Measurements from ENCODE around the gene RGS16. TPM values are rescaled to one million over a fixed set of nuclear protein-coding genes. Genes with fewer than 3 reads are reported as not detected.

Gene RGS16
- total RNA-seq, 1 experiment from 2014 or later: 0.23 TPM

- no peak for DNase-seq (ENCODE audit: low read depth, low spot score)
- intact Hi-C loops (cut with micrococcal nuclease; ENCODE audit: unreplicated experiment): loop anchor here (10.0 kb wide), 1 partner anchor 513 kb away; no protein-coding TSS in a partner anchor
- TF ChIP-seq TCF7L2 (IDR thresholded peaks at IDR 0.05; ENCODE audit: low read depth, low read length): no peak
- no peak for TF ChIP-seq POLR2AphosphoS5 (IDR thresholded peaks at IDR 0.05; ENCODE audit: low read depth, low read length)
- TF ChIP-seq, protein P1, sequence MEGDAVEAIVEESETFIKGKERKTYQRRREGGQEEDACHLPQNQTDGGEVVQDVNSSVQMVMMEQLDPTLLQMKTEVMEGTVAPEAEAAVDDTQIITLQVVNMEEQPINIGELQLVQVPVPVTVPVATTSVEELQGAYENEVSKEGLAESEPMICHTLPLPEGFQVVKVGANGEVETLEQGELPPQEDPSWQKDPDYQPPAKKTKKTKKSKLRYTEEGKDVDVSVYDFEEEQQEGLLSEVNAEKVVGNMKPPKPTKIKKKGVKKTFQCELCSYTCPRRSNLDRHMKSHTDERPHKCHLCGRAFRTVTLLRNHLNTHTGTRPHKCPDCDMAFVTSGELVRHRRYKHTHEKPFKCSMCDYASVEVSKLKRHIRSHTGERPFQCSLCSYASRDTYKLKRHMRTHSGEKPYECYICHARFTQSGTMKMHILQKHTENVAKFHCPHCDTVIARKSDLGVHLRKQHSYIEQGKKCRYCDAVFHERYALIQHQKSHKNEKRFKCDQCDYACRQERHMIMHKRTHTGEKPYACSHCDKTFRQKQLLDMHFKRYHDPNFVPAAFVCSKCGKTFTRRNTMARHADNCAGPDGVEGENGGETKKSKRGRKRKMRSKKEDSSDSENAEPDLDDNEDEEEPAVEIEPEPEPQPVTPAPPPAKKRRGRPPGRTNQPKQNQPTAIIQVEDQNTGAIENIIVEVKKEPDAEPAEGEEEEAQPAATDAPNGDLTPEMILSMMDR (IDR thresholded peaks at IDR 0.05): no peak
- TF ChIP-seq SIN3A (IDR thresholded peaks at IDR 0.05; ENCODE audit: borderline replicate concordance, insufficient read depth, low read depth, low read length): no peak
- Histone ChIP-seq H3K9me3 (ENCODE audit: control insufficient read depth, insufficient read depth, low read depth, low read length) (no peaks in the 10 kb centered on the region), H3K27ac (ENCODE audit: low read length) (no peak overlapping the region), H3K4me1 (ENCODE audit: control insufficient read depth, insufficient read depth, low read length) (no peaks in the 10 kb centered on the region), H3K4me3 (ENCODE audit: low read depth in 2 of 2, low read length in 2 of 2) (no peak overlapping the region), H3K36me3 (ENCODE audit: control insufficient read depth, insufficient read depth, low read length) (no peaks in the 10 kb centered on the region), H3K27me3 (ENCODE audit: control insufficient read depth, insufficient read depth, low read length) (peaks cover 7% of the 10 kb centered on the region)
- ChIA-PET POLR2A (no interaction called here), CTCF (interaction anchor here (0.6 to 2.8 kb wide), 3 partner anchors 185 to 517 kb away, joined by 3 to 13 read pairs (median 3); no protein-coding TSS in a partner anchor)
- ATAC-seq: no peak
- in situ Hi-C loops (cut with HindIII; ENCODE audit: low pct_unique_long_range_greater_than_20kb, low sequenced_read_pairs): no loop called here
- no TSS peak for BruUV-seq (replicated peaks)
These were observed 5.9 kb downstream of the RGS16 start for GRCh38 chr1:182598296-182598695.

GRCh38 chr1:182596934-182597333, 7.3 kb downstream of the RGS16 start:
- ATAC-seq: no peak
- BruUV-seq (replicated peaks): no TSS peak
- intact Hi-C loops (cut with micrococcal nuclease; ENCODE audit: unreplicated experiment): loop anchor here (10.0 kb wide), 1 partner anchor 512 kb away; no protein-coding TSS in a partner anchor

More at GRCh38 chr1:182596934-182597333, 7.3 kb downstream of the RGS16 start:
- Histone ChIP-seq H3K4me1 (ENCODE audit: control insufficient read depth, insufficient read depth, low read length) (no peaks in the 10 kb centered on the region), H3K36me3 (ENCODE audit: control insufficient read depth, insufficient read depth, low read length) (no peaks in the 10 kb centered on the region), H3K27ac (ENCODE audit: low read length) (no peak overlapping the region), H3K9me3 (ENCODE audit: control insufficient read depth, insufficient read depth, low read depth, low read length) (no peaks in the 10 kb centered on the region), H3K4me3 (ENCODE audit: low read depth in 2 of 2, low read length in 2 of 2) (no peak overlapping the region), H3K27me3 (ENCODE audit: control insufficient read depth, insufficient read depth, low read length) (peaks cover 7% of the 10 kb centered on the region)
- CTCF ChIA-PET: interaction anchor here (2.8 kb wide), 1 partner anchor 186 kb away, joined by 13 read pairs; no protein-coding TSS in a partner anchor
- DNase-seq (ENCODE audit: low read depth, low spot score): no peak
- TF ChIP-seq TCF7L2 (IDR thresholded peaks at IDR 0.05; ENCODE audit: low read depth, low read length): no peak
- TF ChIP-seq SIN3A (IDR thresholded peaks at IDR 0.05; ENCODE audit: borderline replicate concordance, insufficient read depth, low read depth, low read length): no peak
- TF ChIP-seq, protein P1 (IDR thresholded peaks at IDR 0.05): no peak
- no peak for TF ChIP-seq POLR2AphosphoS5 (IDR thresholded peaks at IDR 0.05; ENCODE audit: low read depth, low read length)
- TF ChIP-seq, protein P2, sequence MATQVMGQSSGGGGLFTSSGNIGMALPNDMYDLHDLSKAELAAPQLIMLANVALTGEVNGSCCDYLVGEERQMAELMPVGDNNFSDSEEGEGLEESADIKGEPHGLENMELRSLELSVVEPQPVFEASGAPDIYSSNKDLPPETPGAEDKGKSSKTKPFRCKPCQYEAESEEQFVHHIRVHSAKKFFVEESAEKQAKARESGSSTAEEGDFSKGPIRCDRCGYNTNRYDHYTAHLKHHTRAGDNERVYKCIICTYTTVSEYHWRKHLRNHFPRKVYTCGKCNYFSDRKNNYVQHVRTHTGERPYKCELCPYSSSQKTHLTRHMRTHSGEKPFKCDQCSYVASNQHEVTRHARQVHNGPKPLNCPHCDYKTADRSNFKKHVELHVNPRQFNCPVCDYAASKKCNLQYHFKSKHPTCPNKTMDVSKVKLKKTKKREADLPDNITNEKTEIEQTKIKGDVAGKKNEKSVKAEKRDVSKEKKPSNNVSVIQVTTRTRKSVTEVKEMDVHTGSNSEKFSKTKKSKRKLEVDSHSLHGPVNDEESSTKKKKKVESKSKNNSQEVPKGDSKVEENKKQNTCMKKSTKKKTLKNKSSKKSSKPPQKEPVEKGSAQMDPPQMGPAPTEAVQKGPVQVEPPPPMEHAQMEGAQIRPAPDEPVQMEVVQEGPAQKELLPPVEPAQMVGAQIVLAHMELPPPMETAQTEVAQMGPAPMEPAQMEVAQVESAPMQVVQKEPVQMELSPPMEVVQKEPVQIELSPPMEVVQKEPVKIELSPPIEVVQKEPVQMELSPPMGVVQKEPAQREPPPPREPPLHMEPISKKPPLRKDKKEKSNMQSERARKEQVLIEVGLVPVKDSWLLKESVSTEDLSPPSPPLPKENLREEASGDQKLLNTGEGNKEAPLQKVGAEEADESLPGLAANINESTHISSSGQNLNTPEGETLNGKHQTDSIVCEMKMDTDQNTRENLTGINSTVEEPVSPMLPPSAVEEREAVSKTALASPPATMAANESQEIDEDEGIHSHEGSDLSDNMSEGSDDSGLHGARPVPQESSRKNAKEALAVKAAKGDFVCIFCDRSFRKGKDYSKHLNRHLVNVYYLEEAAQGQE (IDR thresholded peaks at IDR 0.05; ENCODE audit: insufficient read depth in 1 of 2, low read depth in 2 of 2, low read length in 1 of 2): no peak
- in situ Hi-C loops (cut with HindIII; ENCODE audit: low pct_unique_long_range_greater_than_20kb, low sequenced_read_pairs): no loop called here
- POLR2A ChIA-PET: no interaction called here
